OCI-LY3 (cell line): ENCODE results near the gene AP3S1.

ENCODE experiments used
- H2AFZ ChIP-seq: fragments of 200-600, 300-600 bp; shearing (Covaris generic); 2 replicates; pipeline ENCODE4 v1.6.0; 2014; ENCODE audit warnings: antibody characterized with exemption, low read depth, low read length
- H3K27ac ChIP-seq: fragments of 200-600, 300-600 bp; sonication (generic); 2 replicates; pipeline ENCODE4 v1.5.1; 2014; ENCODE audit warnings: mild to moderate bottlenecking, low read length, moderate library complexity, mixed read lengths
- H3K27me3 ChIP-seq: fragments of 200-600, 300-600 bp; sonication (generic); 2 replicates; pipeline ENCODE4 v1.6.1; 2014; ENCODE audit warnings: low read depth, low read length, mixed read lengths
- H3K36me3 ChIP-seq: fragments of 200-600, 300-600 bp; sonication (generic); replicated peaks from 2 replicates; pipeline ENCODE3; 2014; ENCODE audit warnings: low read depth, low read length, mixed read lengths
- H3K4me1 ChIP-seq: fragments of 300-600, 200-600 bp; sonication (generic); 2 replicates; pipeline ENCODE4 v1.6.1; 2014; ENCODE audit warnings: low read length, mixed read lengths
- H3K4me2 ChIP-seq: fragments of 200-600, 300-600 bp; sonication (generic); 2 replicates; pipeline ENCODE4 v1.6.1; 2014; ENCODE audit warnings: low read length, mixed read lengths
- H3K4me3 ChIP-seq: fragments of 300-600, 200-600 bp; sonication (generic); 2 replicates; pipeline ENCODE4 v1.5.1; 2014; ENCODE audit warnings: antibody characterized with exemption, mild to moderate bottlenecking, low read length, moderate library complexity
- H3K79me2 ChIP-seq: fragments of 300-600, 200-600 bp; shearing (Covaris generic); 2 replicates; pipeline ENCODE4 v1.6.1; 2014; ENCODE audit warnings: mild to moderate bottlenecking, low read length, mixed read lengths
- H3K9ac ChIP-seq: fragments of 300-600, 200-600 bp; shearing (Covaris generic); 2 replicates; pipeline ENCODE4 v1.6.0; 2014; ENCODE audit warnings: mild to moderate bottlenecking, low read length, moderate library complexity
- H3K9me3 ChIP-seq: fragments of 200-600, 300-600 bp; shearing (Covaris generic); 2 replicates; pipeline ENCODE4 v1.6.1; 2014; ENCODE audit warnings: low read length, mixed read lengths; ENCODE audit not compliant: insufficient read depth
- H4K20me1 ChIP-seq: fragments of 200-600, 300-600 bp; sonication (generic); 2 replicates; pipeline ENCODE4 v1.6.1; 2016; ENCODE audit warnings: low read length, mixed read lengths; ENCODE audit not compliant: insufficient read depth
- CTCF ChIP-seq: fragments of 200-600, 300-600 bp; sonication (generic); IDR thresholded peaks from 2 replicates; pipeline ENCODE4 v1.5.1; 2014; ENCODE audit warnings: antibody characterized with exemption, low read length, low read depth
- EZH2phosphoT487 ChIP-seq: fragments of 200-600 bp; shearing (Covaris generic); IDR thresholded peaks from 2 replicates; pipeline ENCODE4 v1.6.1; 2018; ENCODE audit warnings: antibody characterized with exemption, mixed run types, low read depth

The AP3S1 gene

GRCh38 chr5:115843444-115844130 is 1.9 kb downstream of the AP3S1 start:
- H3K9ac ChIP-seq = 0 out of 2 replicates have a peak overlapping the region, but pooled peaks have one; percentile 63
- H3K9me3 ChIP-seq = no peaks in the 10 kb centered on the region
- H3K4me3 ChIP-seq = peak overlapping the region; percentile 95
- peaks cover 55% of the 10 kb centered on the region for H4K20me1 ChIP-seq
- H3K4me2 ChIP-seq = peak overlapping the region; percentile 87
- H3K79me2 ChIP-seq = peaks cover 76% of the 10 kb centered on the region
- H2AFZ ChIP-seq = no peak overlapping the region
- TF ChIP-seq EZH2phosphoT487 = no peak
- TF ChIP-seq CTCF = no peak
- peaks cover 51% of the 10 kb centered on the region for H3K4me1 ChIP-seq
- no peak overlapping the region for H3K27ac ChIP-seq
- H3K27me3 ChIP-seq = no peaks in the 10 kb centered on the region
- no peaks in the 10 kb centered on the region for H3K36me3 ChIP-seq

GRCh38 chr5:115844321-115844817 is 2.6 kb downstream of the AP3S1 start:
- peaks cover 76% of the 10 kb centered on the region for H3K79me2 ChIP-seq
- H3K4me3 ChIP-seq = no peak overlapping the region
- no peak overlapping the region for H3K27ac ChIP-seq
- TF ChIP-seq EZH2phosphoT487 (no peak), CTCF (no peak)
- H3K27me3 ChIP-seq = no peaks in the 10 kb centered on the region
- H3K4me2 ChIP-seq = no peak overlapping the region
- H4K20me1 ChIP-seq = peaks cover 56% of the 10 kb centered on the region
- no peaks in the 10 kb centered on the region for H3K36me3 ChIP-seq
- no peak overlapping the region for H3K9ac ChIP-seq
- peaks cover 45% of the 10 kb centered on the region for H3K4me1 ChIP-seq
- no peak overlapping the region for H2AFZ ChIP-seq
- no peaks in the 10 kb centered on the region for H3K9me3 ChIP-seq

DNA sequence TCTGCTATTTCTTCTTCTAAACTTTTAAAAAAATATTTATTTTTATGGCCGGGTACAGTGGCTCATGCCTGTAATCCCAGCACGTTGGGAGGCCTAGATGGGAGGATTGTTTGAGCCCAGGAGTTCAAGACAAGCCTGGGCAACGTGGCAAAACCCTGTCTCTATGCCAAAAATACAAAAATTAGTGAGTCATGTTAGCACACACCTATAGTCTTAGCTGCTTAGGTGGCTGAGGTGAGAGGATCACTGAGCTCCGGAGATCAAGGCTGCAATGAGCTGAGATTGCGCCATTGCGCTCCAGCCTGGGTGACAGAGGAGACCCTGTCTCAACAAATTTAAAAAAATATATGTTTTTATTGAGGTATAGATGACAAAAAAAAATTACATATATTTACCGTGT is 5.6 kb downstream of the AP3S1 start:
- TF ChIP-seq CTCF = no peak
- no peak for TF ChIP-seq EZH2phosphoT487
- Histone ChIP-seq H4K20me1 (peaks cover 74% of the 10 kb centered on the region), H3K79me2 (peaks cover 75% of the 10 kb centered on the region), H3K4me2 (no peak overlapping the region), H3K4me3 (no peak overlapping the region), H2AFZ (no peak overlapping the region), H3K36me3 (no peaks in the 10 kb centered on the region), H3K27me3 (no peaks in the 10 kb centered on the region), H3K27ac (no peak overlapping the region), H3K9me3 (no peaks in the 10 kb centered on the region), H3K9ac (no peak overlapping the region), H3K4me1 (peaks cover 35% of the 10 kb centered on the region)

DNA sequence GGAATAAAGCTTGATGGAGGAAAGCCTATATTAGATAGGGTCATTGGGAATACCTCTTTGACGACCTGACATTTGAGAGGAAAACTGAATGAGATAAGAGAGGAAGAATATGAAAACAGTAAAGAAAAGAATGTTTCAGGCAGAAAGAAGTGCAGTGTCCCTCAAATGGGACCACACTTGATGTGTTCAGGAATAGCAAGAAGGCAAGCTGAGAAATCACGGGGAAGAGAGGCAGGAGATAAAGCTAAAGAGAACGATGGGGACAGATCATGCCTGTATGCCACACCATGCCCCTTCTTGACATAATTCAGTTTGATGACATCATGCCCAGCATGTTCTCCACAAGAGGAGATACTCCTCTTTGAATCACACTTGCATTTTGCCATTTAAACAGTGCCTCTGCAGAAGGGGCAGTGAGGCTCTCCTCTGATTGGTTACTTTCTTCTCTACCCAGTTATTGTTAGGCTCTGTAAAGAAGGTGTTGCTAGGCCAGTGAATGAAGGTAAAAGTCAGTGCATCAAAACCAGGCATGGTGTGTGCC is 7.6 kb downstream of the AP3S1 start:
- H3K79me2 ChIP-seq = peaks cover 68% of the 10 kb centered on the region
- H4K20me1 ChIP-seq = peaks cover 72% of the 10 kb centered on the region
- H2AFZ ChIP-seq = no peak overlapping the region
- no peak overlapping the region for H3K27ac ChIP-seq
- H3K9me3 ChIP-seq = no peaks in the 10 kb centered on the region
- H3K27me3 ChIP-seq = no peaks in the 10 kb centered on the region
- peaks cover 4% of the 10 kb centered on the region for H3K36me3 ChIP-seq
- H3K9ac ChIP-seq = no peak overlapping the region
- H3K4me3 ChIP-seq = no peak overlapping the region
- H3K4me1 ChIP-seq = peaks cover 21% of the 10 kb centered on the region
- no peak overlapping the region for H3K4me2 ChIP-seq
- TF ChIP-seq EZH2phosphoT487 (no peak), CTCF (no peak)
